A549 (cell line): ENCODE results near the gene EIF4A2. TPM values are rescaled to one million over a fixed set of nuclear protein-coding genes. Genes with fewer than 3 reads are reported as not detected.
"Not testable (repeated sequence)": the region's sequence is repeated elsewhere in the genome, so short reads cannot be mapped to it uniquely, and the experiment has no call there.

Experiments
- ATAC-seq, 2 experiments: fragments of 200-7000 bp in 1 of 2; fragments of >200 bp in 1 of 2; cut with Nextera tagmentation in 1 of 2; cut with Tn5 transposase in 1 of 2; 3 replicates each; pipeline versions ENCODE4 v1.8.0 to v1.9.1; 2018 to 2020; ENCODE audit warnings: mild to moderate bottlenecking in 1 of 2, moderate library complexity in 1 of 2
- CTCF ChIA-PET: fragments of 300-600 bp; sonication (Branson Sonifier 250); formaldehyde crosslinking; extraction: SDS; loops from one replicate; lab custom pipeline; 2021; ENCODE audit warnings: antibody characterized with exemption, inconsistent platforms; lab: Yijun Ruan, JAX
- POLR2A ChIA-PET: fragments of 350-600 bp; formaldehyde crosslinking; extraction: SDS; loops from one replicate; lab custom pipeline; 2021; ENCODE audit warnings: antibody characterized with exemption, inconsistent platforms; lab: Yijun Ruan, JAX
- DNase-seq, 2 experiments: peaks; one replicate each; pipeline versions ENCODE4 v3.0.0 to v3.0.0-alpha.2; 2011 to 2016; ENCODE audit warnings: low read depth in 1 of 2, low spot score in 1 of 2
- FAIRE-seq: peaks from 2 replicates; lab custom pipeline; 2011; peaks lifted over from hg19 to GRCh38; lab: Jason Lieb, UNC
- H3K27ac ChIP-seq, 2 experiments: fragments of >200 bp; sonication (Bioruptor Twin); formaldehyde crosslinking; 3 replicates each; pipeline ENCODE4 v1.5.1; 2016 to 2017
- H3K4me1 ChIP-seq: fragments of >200 bp; sonication (Bioruptor Twin); formaldehyde crosslinking; 3 replicates; pipeline ENCODE4 v1.6.1; 2016
- H3K4me2 ChIP-seq: fragments of >200 bp; sonication (Bioruptor Twin); formaldehyde crosslinking; 3 replicates; pipeline ENCODE4 v1.6.1; 2016
- H3K4me3 ChIP-seq: fragments of >200 bp; sonication (Bioruptor Twin); formaldehyde crosslinking; 3 replicates; pipeline ENCODE4 v1.5.1; 2016
- H3K9me3 ChIP-seq: fragments of >200 bp; sonication (Bioruptor Twin); formaldehyde crosslinking; 3 replicates; pipeline ENCODE4 v1.6.1; 2016
- BHLHE40 ChIP-seq: IDR thresholded peaks from 2 replicates; pipeline ENCODE4 v1.6.1; 2012; ENCODE audit warnings: low read depth, low read length, inconsistent platforms
- CEBPB ChIP-seq, 2 experiments: fragments of >200 bp in 1 of 2; sonication (Bioruptor Twin) in 1 of 2; formaldehyde crosslinking in 1 of 2; IDR thresholded peaks; 2 replicates each; pipeline ENCODE4 v1.6.1; 2012 to 2016
- CHD2 ChIP-seq: fragments of 150-350 bp; IDR thresholded peaks from 2 replicates; pipeline ENCODE4 v1.6.1; 2014; ENCODE audit warnings: low read length; ENCODE audit not compliant: partially characterized antibody
- CHD4 ChIP-seq: fragments of 200-600 bp; sonication (generic); IDR thresholded peaks from 2 replicates; pipeline ENCODE4 v1.6.1; 2016; ENCODE audit warnings: antibody characterized with exemption, mild to moderate bottlenecking, borderline replicate concordance
- EHMT2 ChIP-seq: fragments of 200-600 bp; sonication (generic); IDR thresholded peaks from 2 replicates; pipeline ENCODE4 v1.6.1; 2016; ENCODE audit warnings: antibody characterized with exemption, low read depth, mild to moderate bottlenecking, moderate library complexity
- EP300 ChIP-seq, 2 experiments: fragments of >200 bp; sonication (Bioruptor Twin); formaldehyde crosslinking; IDR thresholded peaks; 2 replicates in 1 of 2; 3 replicates in 1 of 2; pipeline ENCODE4 v1.6.1; 2016 to 2017
- FOSB ChIP-seq: fragments of 250-450 bp; sonication (Bioruptor Pico); IDR thresholded peaks from 2 replicates; pipeline ENCODE4 v1.5.0; 2020; ENCODE audit warnings: mild to moderate bottlenecking, moderate library complexity
- FOSL2 ChIP-seq, 2 experiments: fragments of 450-650 bp in 1 of 2; fragments of >200 bp in 1 of 2; sonication (Bioruptor Twin) in 1 of 2; formaldehyde crosslinking; IDR thresholded peaks; 2 replicates each; pipeline versions ENCODE4 v1.5.0 to v1.6.1; 2016 to 2020; ENCODE audit warnings: mild to moderate bottlenecking in 1 of 2, moderate library complexity in 1 of 2
- HDAC2 ChIP-seq: fragments of 200-600 bp; sonication (generic); IDR thresholded peaks from 2 replicates; pipeline ENCODE4 v1.6.1; 2016
- HEYL ChIP-seq: fragments of 250-450 bp; sonication (Bioruptor Pico); IDR thresholded peaks from 2 replicates; pipeline ENCODE4 v1.8.0; 2021; ENCODE audit warnings: mild to moderate bottlenecking, moderate library complexity
- HMGXB4 ChIP-seq: fragments of 250-450 bp; sonication (Bioruptor Pico); IDR thresholded peaks from 2 replicates; pipeline ENCODE4 v1.5.0; 2021; ENCODE audit warnings: mild to moderate bottlenecking, moderate library complexity, borderline replicate concordance
- MAX ChIP-seq: IDR thresholded peaks from 2 replicates; pipeline ENCODE4 v1.6.1; 2012
- NPAS2 ChIP-seq: fragments of 250-450 bp; sonication (Bioruptor Pico); IDR thresholded peaks from 2 replicates; pipeline ENCODE4 v1.8.0; 2022; ENCODE audit warnings: mild to moderate bottlenecking, moderate library complexity, borderline replicate concordance
- NR3C1 ChIP-seq: fragments of >200 bp; sonication (Bioruptor Twin); formaldehyde crosslinking; IDR thresholded peaks from 3 replicates; pipeline ENCODE4 v1.6.1; 2017
- POLR2A ChIP-seq: IDR thresholded peaks from 2 replicates; pipeline ENCODE4 v1.6.1; 2012; ENCODE audit warnings: mild to moderate bottlenecking, low read length
- POLR2AphosphoS2 ChIP-seq: conservative IDR thresholded peaks from 2 replicates; pipeline ENCODE4 v1.6.1; 2012; ENCODE audit warnings: low read length, improper control_type of control experiment, inconsistent platforms
- RAD21 ChIP-seq, 2 experiments: fragments of >200 bp in 1 of 2; sonication (Bioruptor Twin) in 1 of 2; formaldehyde crosslinking in 1 of 2; IDR thresholded peaks in 1 of 2; conservative IDR thresholded peaks in 1 of 2; 2 replicates in 1 of 2; 3 replicates in 1 of 2; pipeline ENCODE4 v1.6.1; 2012 to 2018; ENCODE audit warnings: inconsistent platforms in 1 of 2
- RFX5 ChIP-seq: fragments of 450-650 bp; IDR thresholded peaks from 2 replicates; pipeline ENCODE4 v1.7.1; 2014; ENCODE audit warnings: antibody characterized with exemption, mild to moderate bottlenecking, moderate library complexity
- SREBF2 ChIP-seq: fragments of 450-650 bp; IDR thresholded peaks from 2 replicates; pipeline ENCODE4 v1.6.1; 2014; ENCODE audit warnings: mild to moderate bottlenecking, moderate library complexity
- ZFP36 ChIP-seq: fragments of 450-650 bp; IDR thresholded peaks from 2 replicates; pipeline ENCODE4 v1.6.1; 2014; ENCODE audit warnings: borderline replicate concordance; ENCODE audit not compliant: partially characterized antibody
- ZNF302 ChIP-seq: fragments of 250-450 bp; sonication (Bioruptor Pico); IDR thresholded peaks from 2 replicates; pipeline ENCODE4 v1.9.0; 2021; ENCODE audit warnings: inconsistent platforms, mild to moderate bottlenecking, moderate library complexity
- ZSCAN20 ChIP-seq: fragments of 250-450 bp; sonication (Bioruptor Pico); IDR thresholded peaks from 2 replicates; pipeline ENCODE4 v1.8.0; 2022; ENCODE audit warnings: mild to moderate bottlenecking, moderate library complexity
- WGBS: methylation state at CpG from one replicate; pipeline ENCODE4 v1.1.6; 2017; ENCODE audit errors: missing lambda C conversion rate; 5-methylcytosine and 5-hydroxymethylcytosine counted together
- polyA plus RNA-seq, 4 experiments: library from polyadenylated mRNA; depleted of rRNA in 3 of 4; stranded (reverse); fragments of >200 nt; fragmentation: RNase III in 1 of 4; extraction: RNeasy Plus Mini Kit Qiagen cat#74134 plus additional on column Dnase treatment in 1 of 4; gene quantifications; 2 replicates in 3 of 4; 3 replicates in 1 of 4; pipeline ENCODE4 v1.2.3, GENCODE V29; 2011 to 2017
- TF ChIP-seq, protein P1 (sequence below): fragments of 450-650 bp; IDR thresholded peaks from 2 replicates; pipeline ENCODE4 v1.6.1; 2014; ENCODE audit warnings: antibody characterized with exemption
- TF ChIP-seq, protein P2 (sequence below): fragments of 200-600 bp; sonication (generic); IDR thresholded peaks from 2 replicates; pipeline ENCODE4 v1.6.1; 2016; ENCODE audit warnings: antibody characterized with exemption, mild to moderate bottlenecking, moderate library complexity

EIF4A2 gene
- polyA plus RNA-seq, 2 of the 4 experiments (the other 2 are of a cell fraction): 172 to 493 TPM

DNA sequence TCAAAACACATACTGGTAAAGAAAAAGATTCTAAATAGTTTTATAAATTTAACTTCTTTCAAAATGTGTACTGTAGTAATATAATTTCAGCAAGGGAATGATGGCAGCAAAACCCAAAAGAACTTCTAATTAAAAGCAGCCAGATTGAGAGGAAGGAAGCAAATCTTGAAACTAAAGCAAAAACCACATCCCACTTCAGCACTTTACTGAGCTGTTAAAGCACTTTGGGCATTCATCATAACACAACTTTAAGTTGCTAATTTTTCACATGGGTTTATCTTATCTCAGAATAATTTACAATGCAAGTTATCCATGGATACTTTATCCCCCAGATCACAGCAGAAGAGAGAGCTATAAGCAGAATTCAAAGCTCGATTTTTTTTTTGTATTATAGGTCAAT lies 16.9 kb downstream of the EIF4A2 start:
- ATAC-seq (no peak), FAIRE-seq (no peak), DNase-seq (no peak)
- CTCF ChIA-PET: no interaction called here
- Histone ChIP-seq H3K4me2 (no peak overlapping the region), H3K27ac (no peak overlapping the region), H3K4me3 (no peak overlapping the region), H3K9me3 (no peaks in the 10 kb centered on the region), H3K4me1 (peaks cover 8% of the 10 kb centered on the region; the same call in 1 of the 3 replicates)
- POLR2A ChIA-PET: interaction anchor here (1.1 kb wide), 1 partner anchor 17 kb away, joined by 5 read pairs; the partner anchor contains the start of gene EIF4A2
- TF ChIP-seq HDAC2 (no peak), ZFP36 (no peak), SREBF2 (no peak), NR3C1 (no peak), FOSL2 (IDR thresholded peaks at IDR 0.05) (no peak), FOSL2 (CRISPR knock-in tag; IDR thresholded peaks at IDR 0.05) (no peak), ZNF302 (no peak), HMGXB4 (no peak), CEBPB (IDR thresholded peaks at IDR 0.05) (no peak), EP300 (IDR thresholded peaks at IDR 0.05) (no peak), RAD21 (conservative IDR thresholded peaks at IDR 0.05 in 1 of 2, IDR thresholded peaks at IDR 0.05 in 1 of 2) (no peak), POLR2A (no peak), CHD4 (no peak), NPAS2 (CRISPR knock-in tag) (no peak), RFX5 (no peak), POLR2AphosphoS2 (no peak)
- TF ChIP-seq, protein P1, sequence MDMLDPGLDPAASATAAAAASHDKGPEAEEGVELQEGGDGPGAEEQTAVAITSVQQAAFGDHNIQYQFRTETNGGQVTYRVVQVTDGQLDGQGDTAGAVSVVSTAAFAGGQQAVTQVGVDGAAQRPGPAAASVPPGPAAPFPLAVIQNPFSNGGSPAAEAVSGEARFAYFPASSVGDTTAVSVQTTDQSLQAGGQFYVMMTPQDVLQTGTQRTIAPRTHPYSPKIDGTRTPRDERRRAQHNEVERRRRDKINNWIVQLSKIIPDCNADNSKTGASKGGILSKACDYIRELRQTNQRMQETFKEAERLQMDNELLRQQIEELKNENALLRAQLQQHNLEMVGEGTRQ: no peak
- TF ChIP-seq, protein P2, sequence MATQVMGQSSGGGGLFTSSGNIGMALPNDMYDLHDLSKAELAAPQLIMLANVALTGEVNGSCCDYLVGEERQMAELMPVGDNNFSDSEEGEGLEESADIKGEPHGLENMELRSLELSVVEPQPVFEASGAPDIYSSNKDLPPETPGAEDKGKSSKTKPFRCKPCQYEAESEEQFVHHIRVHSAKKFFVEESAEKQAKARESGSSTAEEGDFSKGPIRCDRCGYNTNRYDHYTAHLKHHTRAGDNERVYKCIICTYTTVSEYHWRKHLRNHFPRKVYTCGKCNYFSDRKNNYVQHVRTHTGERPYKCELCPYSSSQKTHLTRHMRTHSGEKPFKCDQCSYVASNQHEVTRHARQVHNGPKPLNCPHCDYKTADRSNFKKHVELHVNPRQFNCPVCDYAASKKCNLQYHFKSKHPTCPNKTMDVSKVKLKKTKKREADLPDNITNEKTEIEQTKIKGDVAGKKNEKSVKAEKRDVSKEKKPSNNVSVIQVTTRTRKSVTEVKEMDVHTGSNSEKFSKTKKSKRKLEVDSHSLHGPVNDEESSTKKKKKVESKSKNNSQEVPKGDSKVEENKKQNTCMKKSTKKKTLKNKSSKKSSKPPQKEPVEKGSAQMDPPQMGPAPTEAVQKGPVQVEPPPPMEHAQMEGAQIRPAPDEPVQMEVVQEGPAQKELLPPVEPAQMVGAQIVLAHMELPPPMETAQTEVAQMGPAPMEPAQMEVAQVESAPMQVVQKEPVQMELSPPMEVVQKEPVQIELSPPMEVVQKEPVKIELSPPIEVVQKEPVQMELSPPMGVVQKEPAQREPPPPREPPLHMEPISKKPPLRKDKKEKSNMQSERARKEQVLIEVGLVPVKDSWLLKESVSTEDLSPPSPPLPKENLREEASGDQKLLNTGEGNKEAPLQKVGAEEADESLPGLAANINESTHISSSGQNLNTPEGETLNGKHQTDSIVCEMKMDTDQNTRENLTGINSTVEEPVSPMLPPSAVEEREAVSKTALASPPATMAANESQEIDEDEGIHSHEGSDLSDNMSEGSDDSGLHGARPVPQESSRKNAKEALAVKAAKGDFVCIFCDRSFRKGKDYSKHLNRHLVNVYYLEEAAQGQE: no peak
- WGBS: 58% methylated on average over 1 of the region's 1 CpG

- DNase-seq (no peak), ATAC-seq (no peak), FAIRE-seq (no peak)
- Histone ChIP-seq H3K4me3 (no peak overlapping the region), H3K27ac (no peak overlapping the region), H3K4me1 (peaks cover 15% of the 10 kb centered on the region; the same call in 2 of the 3 replicates), H3K9me3 (no peaks in the 10 kb centered on the region), H3K4me2 (no peak overlapping the region)
- TF ChIP-seq CHD2 (no peak), MAX (no peak), FOSB (CRISPR knock-in tag) (no peak), HEYL (CRISPR knock-in tag) (no peak), RAD21 (conservative IDR thresholded peaks at IDR 0.05 in 1 of 2, IDR thresholded peaks at IDR 0.05 in 1 of 2) (no peak), BHLHE40 (no peak), EHMT2 (no peak), ZSCAN20 (CRISPR knock-in tag) (no peak)
- WGBS: 87% methylated on average over 3 of the region's 3 CpGs
- ChIA-PET CTCF (no interaction called here), POLR2A (no interaction called here)
Measured at GRCh38 chr3:186802701-186803100, 19.3 kb downstream of the EIF4A2 start.

- H3K4me1 ChIP-seq: peaks cover 15% of the 10 kb centered on the region; the same call in 2 of the 3 replicates
- DNase-seq, H3K4me3 ChIP-seq, FAIRE-seq, H3K27ac ChIP-seq, POLR2A ChIA-PET, H3K9me3 ChIP-seq, H3K4me2 ChIP-seq, CTCF ChIA-PET, ATAC-seq: not testable (repeated sequence)
- 83% methylated on average over 4 of the region's 4 CpGs for WGBS
Measured at GRCh38 chr3:186803447-186803846, 20.1 kb downstream of the EIF4A2 start.
